PC-9 (cell line): ENCODE results near the gene PIGC.

Experiments
- CTCF ChIP-seq: fragments of 200-600 bp; sonication (generic); conservative IDR thresholded peaks from 2 replicates; pipeline ENCODE4 v1.6.1; 2017; ENCODE audit warnings: mixed run types, antibody characterized with exemption, mild to moderate bottlenecking, moderate library complexity
- EZH2 ChIP-seq: fragments of 200-600 bp; sonication (generic); IDR thresholded peaks from 2 replicates; pipeline ENCODE4 v1.8.0; 2017; ENCODE audit warnings: antibody characterized with exemption, low read depth

DNA sequence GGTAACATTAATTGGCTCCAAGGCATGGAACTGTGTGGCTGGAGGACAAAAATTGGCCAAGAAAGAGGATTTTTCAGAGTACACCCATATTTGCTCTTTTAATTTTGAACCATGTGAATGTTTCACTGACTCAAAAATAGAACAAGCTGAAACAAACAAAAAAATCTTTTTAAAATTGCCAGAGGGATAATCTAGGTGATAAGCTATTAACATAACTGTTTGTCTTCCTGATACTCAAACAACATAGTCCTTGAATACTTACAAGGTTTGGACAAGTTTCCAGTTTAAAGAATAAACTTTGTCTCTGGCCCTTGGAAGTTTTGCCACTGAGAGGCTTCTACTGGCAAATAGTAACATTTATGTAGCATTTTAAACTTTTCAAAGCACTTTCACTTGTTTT is 30.0 kb upstream of the PIGC start:
- TF ChIP-seq CTCF, result no peak
- TF ChIP-seq EZH2, result no peak
